ENCODE results near the gene MAPK8IP3. TPM values are rescaled to one million over a fixed set of nuclear protein-coding genes. Genes with fewer than 3 reads are reported as not detected.

Gene MAPK8IP3
- polyA plus RNA-seq, 1 experiment: 22.5 TPM

GRCh38 chr16:1770328-1771187 is 64.6 kb downstream of the MAPK8IP3 start:
- Histone ChIP-seq H3K27me3 (ENCODE audit: control insufficient read depth, insufficient read depth, low read length) (no peaks in the 10 kb centered on the region), H3K4me3 (ENCODE audit: low read depth, low read length) (peak overlapping the region; percentile 92), H3K36me3 (ENCODE audit: control insufficient read depth, insufficient read depth, low read length) (peaks cover 30% of the 10 kb centered on the region)
- DNase-seq (ENCODE audit: low read depth): no peak
- no peak for TF ChIP-seq CTCF (IDR thresholded peaks at IDR 0.05; ENCODE audit: insufficient read depth, low read depth, low read length)
- CTCF ChIA-PET: interaction anchor here (1.3 to 1.8 kb wide), 2 partner anchors 61 to 64 kb away, joined by 3 to 4 read pairs; partner anchors contain the start of gene MAPK8IP3
- POLR2A ChIA-PET: interaction anchor here (0.6 kb wide), 1 partner anchor 12 kb away, joined by 3 read pairs; the partner anchor contains the start of gene NUBP2

- TF ChIP-seq CTCF (IDR thresholded peaks at IDR 0.05; ENCODE audit: insufficient read depth, low read depth, low read length): no peak
- Histone ChIP-seq H3K27me3 (ENCODE audit: control insufficient read depth, insufficient read depth, low read length) (no peaks in the 10 kb centered on the region), H3K4me3 (ENCODE audit: low read depth, low read length) (peak within 1 kb of the TSS; percentile 92), H3K36me3 (ENCODE audit: control insufficient read depth, insufficient read depth, low read length) (peaks cover 30% of the 10 kb centered on the region)
- no peak for DNase-seq (ENCODE audit: low read depth)
- CTCF ChIA-PET: interaction anchor here (1.8 kb wide), 1 partner anchor 11 kb away, joined by 5 read pairs; the partner anchor contains the start of genes NUBP2 and SPSB3
- POLR2A ChIA-PET: interaction anchor here (0.6 kb wide), 1 partner anchor 12 kb away, joined by 3 read pairs; the partner anchor contains the start of gene NUBP2
Observed at GRCh38 chr16:1771188-1771863, 65.3 kb downstream of the MAPK8IP3 start, which contains the start of gene NME3. Gene NME3, minus strand, starts transcription at chr16:1771543. Its CDS starts 9 bp downstream, at chr16:1771534.

DNA sequence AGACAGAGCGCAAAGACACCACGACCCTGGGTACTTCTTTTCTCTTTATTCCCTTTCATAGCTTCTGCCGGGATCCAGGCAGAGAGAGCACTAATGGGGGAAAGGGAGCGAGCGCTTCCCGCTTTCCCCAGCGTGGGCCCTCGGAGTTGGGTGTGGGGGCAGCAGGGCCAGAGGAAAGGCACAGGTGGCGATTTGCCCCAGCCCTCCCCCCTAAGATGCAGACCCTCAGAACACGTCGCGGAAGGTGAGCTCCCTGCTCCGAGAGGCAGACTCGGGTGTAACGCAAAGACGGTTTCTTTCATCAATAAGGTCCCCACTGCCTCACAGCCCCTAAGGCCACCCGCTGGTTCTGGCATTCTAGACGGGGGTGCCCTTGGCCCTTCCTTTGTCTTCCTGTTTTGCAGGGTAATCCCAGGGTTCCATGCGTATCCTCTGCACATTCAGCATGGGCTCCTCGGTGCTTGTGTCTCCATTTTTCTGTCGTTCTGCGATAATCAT is 65.9 kb downstream of the MAPK8IP3 start:
- no peak for DNase-seq (ENCODE audit: low read depth)
- POLR2A ChIA-PET: no interaction called here
- Histone ChIP-seq H3K27me3 (ENCODE audit: control insufficient read depth, insufficient read depth, low read length) (no peaks in the 10 kb centered on the region), H3K4me3 (ENCODE audit: low read depth, low read length) (peak overlapping the region; percentile 92), H3K36me3 (ENCODE audit: control insufficient read depth, insufficient read depth, low read length) (peaks cover 31% of the 10 kb centered on the region)
- no peak for TF ChIP-seq CTCF (IDR thresholded peaks at IDR 0.05; ENCODE audit: insufficient read depth, low read depth, low read length)
- CTCF ChIA-PET: interaction anchor here (1.8 kb wide), 1 partner anchor 11 kb away, joined by 5 read pairs; the partner anchor contains the start of genes NUBP2 and SPSB3

DNA sequence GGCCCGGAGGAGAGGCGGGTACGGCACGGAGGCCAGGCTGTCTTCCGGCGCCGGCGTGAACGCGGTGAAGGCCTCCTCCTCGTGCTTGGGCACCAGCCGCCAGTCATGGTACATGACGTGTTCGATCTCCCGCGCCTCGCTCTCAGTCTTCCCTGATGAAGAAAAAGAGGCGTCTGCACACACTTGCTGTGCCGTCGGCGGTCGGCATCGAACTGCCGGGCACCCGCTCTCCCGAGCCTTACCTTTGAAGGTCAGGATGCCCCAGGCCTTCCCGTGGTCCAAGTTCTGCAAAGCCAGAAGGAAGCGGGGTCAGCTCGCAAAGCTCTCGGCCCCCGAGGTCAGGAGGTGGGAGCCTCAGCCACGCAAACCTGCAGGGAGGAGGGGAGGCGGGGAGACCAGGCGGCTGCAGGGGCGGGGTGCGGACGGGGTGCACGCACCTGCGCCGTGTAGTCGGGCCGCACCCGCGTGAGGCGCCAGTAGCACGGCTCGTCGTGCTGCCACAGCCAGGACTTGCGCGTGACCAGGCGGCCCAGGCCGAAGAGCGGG is 66.4 kb downstream of the MAPK8IP3 start, which contains the start of gene EME2:
EME2 (plus strand) TSS at position 449 of the 546 bp plus-strand sequence. CDS start 418 bp downstream, outside the sequence.
- H3K27me3 ChIP-seq (ENCODE audit: control insufficient read depth, insufficient read depth, low read length): no peaks in the 10 kb centered on the region
- POLR2A ChIA-PET: interaction anchor here (0.6 kb wide), 1 partner anchor 67 kb away, joined by 4 read pairs; no protein-coding TSS in a partner anchor
- no peak for DNase-seq (ENCODE audit: low read depth)
- H3K4me3 ChIP-seq (ENCODE audit: low read depth, low read length): peak within 1 kb of the TSS; percentile 92
- CTCF ChIA-PET: interaction anchor here (0.6 to 1.9 kb wide), 4 partner anchors 10 to 80 kb away, joined by 3 to 8 read pairs (median 4); partner anchors contain the start of genes MAPK8IP3, NUBP2 and SPSB3
- peaks cover 31% of the 10 kb centered on the region for H3K36me3 ChIP-seq (ENCODE audit: control insufficient read depth, insufficient read depth, low read length)
- no peak for TF ChIP-seq CTCF (IDR thresholded peaks at IDR 0.05; ENCODE audit: insufficient read depth, low read depth, low read length)
